ENCODE data around the gene RCOR1.

RCOR1 gene

GRCh38 chr14:102736956-102737355 lies 144.5 kb downstream of the RCOR1 start:
- H3K27ac ChIP-seq: no peak overlapping the region
- TF ChIP-seq CTCF (IDR thresholded peaks at IDR 0.05): no peak
- no peak for TF ChIP-seq ZFX (IDR thresholded peaks at IDR 0.05; ENCODE audit: borderline replicate concordance)

- TF ChIP-seq CTCF (IDR thresholded peaks at IDR 0.05) (no peak), ZFX (IDR thresholded peaks at IDR 0.05; ENCODE audit: borderline replicate concordance) (no peak)
- H3K27ac ChIP-seq: no peak overlapping the region
Observed at GRCh38 chr14:102737402-102738372, 145.2 kb downstream of the RCOR1 start.

- H3K27ac ChIP-seq: no peak overlapping the region
- TF ChIP-seq ZFX (IDR thresholded peaks at IDR 0.05; ENCODE audit: borderline replicate concordance) (no peak), CTCF (IDR thresholded peaks at IDR 0.05) (no peak)
Observed at GRCh38 chr14:102738373-102739189, 146.1 kb downstream of the RCOR1 start.

- TF ChIP-seq ZFX (IDR thresholded peaks at IDR 0.05; ENCODE audit: borderline replicate concordance) (no peak), CTCF (IDR thresholded peaks at IDR 0.05) (no peak)
- no peak overlapping the region for H3K27ac ChIP-seq
Observed at GRCh38 chr14:102739190-102739469, 146.7 kb downstream of the RCOR1 start.

- TF ChIP-seq CTCF (IDR thresholded peaks at IDR 0.05) (no peak), ZFX (IDR thresholded peaks at IDR 0.05; ENCODE audit: borderline replicate concordance) (no peak)
- H3K27ac ChIP-seq: no peak overlapping the region
Observed at GRCh38 chr14:102746634-102747438, 154.4 kb downstream of the RCOR1 start.

- no peak overlapping the region for H3K27ac ChIP-seq
- no peak for TF ChIP-seq CTCF (IDR thresholded peaks at IDR 0.05)
- no peak for TF ChIP-seq ZFX (IDR thresholded peaks at IDR 0.05; ENCODE audit: borderline replicate concordance)
Observed at GRCh38 chr14:102748806-102749205, 156.4 kb downstream of the RCOR1 start.
